ENCODE results near the gene CTSC.

DNA sequence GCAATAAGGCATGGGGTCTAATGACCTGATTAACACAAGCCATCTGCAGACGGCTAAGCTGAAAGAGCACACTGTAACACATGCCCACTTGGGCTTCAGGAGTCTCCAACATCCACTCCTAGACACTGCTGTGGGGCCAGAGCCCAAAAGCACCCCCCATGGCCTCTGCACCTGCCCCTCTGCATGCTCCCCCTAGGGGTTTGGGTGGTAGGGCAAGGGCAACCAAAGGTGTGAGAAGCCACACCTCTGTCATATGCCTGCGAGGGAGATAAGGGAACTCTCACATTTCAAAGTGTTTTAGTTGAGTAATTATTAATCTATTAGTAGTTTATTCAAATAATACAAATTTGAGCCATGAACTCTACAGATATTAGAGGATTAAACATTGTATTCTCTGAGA, 30.8 kb downstream of the CTSC start:
- TF ChIP-seq GABPB1 (CRISPR knock-in tag; IDR thresholded peaks at IDR 0.05) (no peak), RELA (CRISPR knock-in tag; IDR thresholded peaks at IDR 0.05; ENCODE audit: borderline replicate concordance) (no peak), SMAD3 (CRISPR knock-in tag; IDR thresholded peaks at IDR 0.05; ENCODE audit: borderline replicate concordance) (no peak), ZNF263 (CRISPR knock-in tag; IDR thresholded peaks at IDR 0.05; ENCODE audit: low read depth) (no peak), TP53 (CRISPR knock-in tag; IDR thresholded peaks at IDR 0.05) (no peak)
- TF ChIP-seq, protein P1, sequence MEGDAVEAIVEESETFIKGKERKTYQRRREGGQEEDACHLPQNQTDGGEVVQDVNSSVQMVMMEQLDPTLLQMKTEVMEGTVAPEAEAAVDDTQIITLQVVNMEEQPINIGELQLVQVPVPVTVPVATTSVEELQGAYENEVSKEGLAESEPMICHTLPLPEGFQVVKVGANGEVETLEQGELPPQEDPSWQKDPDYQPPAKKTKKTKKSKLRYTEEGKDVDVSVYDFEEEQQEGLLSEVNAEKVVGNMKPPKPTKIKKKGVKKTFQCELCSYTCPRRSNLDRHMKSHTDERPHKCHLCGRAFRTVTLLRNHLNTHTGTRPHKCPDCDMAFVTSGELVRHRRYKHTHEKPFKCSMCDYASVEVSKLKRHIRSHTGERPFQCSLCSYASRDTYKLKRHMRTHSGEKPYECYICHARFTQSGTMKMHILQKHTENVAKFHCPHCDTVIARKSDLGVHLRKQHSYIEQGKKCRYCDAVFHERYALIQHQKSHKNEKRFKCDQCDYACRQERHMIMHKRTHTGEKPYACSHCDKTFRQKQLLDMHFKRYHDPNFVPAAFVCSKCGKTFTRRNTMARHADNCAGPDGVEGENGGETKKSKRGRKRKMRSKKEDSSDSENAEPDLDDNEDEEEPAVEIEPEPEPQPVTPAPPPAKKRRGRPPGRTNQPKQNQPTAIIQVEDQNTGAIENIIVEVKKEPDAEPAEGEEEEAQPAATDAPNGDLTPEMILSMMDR (IDR thresholded peaks at IDR 0.05): no peak
- TF ChIP-seq, protein P2, sequence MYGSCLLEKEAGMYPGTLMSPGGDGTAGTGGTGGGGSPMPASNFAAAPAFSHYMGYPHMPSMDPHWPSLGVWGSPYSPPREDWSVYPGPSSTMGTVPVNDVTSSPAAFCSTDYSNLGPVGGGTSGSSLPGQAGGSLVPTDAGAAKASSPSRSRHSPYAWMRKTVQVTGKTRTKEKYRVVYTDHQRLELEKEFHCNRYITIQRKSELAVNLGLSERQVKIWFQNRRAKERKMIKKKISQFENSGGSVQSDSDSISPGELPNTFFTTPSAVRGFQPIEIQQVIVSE (CRISPR knock-in tag; IDR thresholded peaks at IDR 0.05; ENCODE audit: borderline replicate concordance): no peak
- TF ChIP-seq, protein P3, sequence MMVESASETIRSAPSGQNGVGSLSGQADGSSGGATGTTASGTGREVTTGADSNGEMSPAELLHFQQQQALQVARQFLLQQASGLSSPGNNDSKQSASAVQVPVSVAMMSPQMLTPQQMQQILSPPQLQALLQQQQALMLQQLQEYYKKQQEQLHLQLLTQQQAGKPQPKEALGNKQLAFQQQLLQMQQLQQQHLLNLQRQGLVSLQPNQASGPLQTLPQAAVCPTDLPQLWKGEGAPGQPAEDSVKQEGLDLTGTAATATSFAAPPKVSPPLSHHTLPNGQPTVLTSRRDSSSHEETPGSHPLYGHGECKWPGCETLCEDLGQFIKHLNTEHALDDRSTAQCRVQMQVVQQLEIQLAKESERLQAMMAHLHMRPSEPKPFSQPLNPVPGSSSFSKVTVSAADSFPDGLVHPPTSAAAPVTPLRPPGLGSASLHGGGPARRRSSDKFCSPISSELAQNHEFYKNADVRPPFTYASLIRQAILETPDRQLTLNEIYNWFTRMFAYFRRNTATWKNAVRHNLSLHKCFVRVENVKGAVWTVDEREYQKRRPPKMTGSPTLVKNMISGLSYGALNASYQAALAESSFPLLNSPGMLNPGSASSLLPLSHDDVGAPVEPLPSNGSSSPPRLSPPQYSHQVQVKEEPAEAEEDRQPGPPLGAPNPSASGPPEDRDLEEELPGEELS (CRISPR knock-in tag; IDR thresholded peaks at IDR 0.05): no peak
- TF ChIP-seq, protein P4, sequence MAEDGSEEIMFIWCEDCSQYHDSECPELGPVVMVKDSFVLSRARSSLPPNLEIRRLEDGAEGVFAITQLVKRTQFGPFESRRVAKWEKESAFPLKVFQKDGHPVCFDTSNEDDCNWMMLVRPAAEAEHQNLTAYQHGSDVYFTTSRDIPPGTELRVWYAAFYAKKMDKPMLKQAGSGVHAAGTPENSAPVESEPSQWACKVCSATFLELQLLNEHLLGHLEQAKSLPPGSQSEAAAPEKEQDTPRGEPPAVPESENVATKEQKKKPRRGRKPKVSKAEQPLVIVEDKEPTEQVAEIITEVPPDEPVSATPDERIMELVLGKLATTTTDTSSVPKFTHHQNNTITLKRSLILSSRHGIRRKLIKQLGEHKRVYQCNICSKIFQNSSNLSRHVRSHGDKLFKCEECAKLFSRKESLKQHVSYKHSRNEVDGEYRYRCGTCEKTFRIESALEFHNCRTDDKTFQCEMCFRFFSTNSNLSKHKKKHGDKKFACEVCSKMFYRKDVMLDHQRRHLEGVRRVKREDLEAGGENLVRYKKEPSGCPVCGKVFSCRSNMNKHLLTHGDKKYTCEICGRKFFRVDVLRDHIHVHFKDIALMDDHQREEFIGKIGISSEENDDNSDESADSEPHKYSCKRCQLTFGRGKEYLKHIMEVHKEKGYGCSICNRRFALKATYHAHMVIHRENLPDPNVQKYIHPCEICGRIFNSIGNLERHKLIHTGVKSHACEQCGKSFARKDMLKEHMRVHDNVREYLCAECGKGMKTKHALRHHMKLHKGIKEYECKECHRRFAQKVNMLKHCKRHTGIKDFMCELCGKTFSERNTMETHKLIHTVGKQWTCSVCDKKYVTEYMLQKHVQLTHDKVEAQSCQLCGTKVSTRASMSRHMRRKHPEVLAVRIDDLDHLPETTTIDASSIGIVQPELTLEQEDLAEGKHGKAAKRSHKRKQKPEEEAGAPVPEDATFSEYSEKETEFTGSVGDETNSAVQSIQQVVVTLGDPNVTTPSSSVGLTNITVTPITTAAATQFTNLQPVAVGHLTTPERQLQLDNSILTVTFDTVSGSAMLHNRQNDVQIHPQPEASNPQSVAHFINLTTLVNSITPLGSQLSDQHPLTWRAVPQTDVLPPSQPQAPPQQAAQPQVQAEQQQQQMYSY (CRISPR knock-in tag; IDR thresholded peaks at IDR 0.05): no peak
- TF ChIP-seq, protein P5, sequence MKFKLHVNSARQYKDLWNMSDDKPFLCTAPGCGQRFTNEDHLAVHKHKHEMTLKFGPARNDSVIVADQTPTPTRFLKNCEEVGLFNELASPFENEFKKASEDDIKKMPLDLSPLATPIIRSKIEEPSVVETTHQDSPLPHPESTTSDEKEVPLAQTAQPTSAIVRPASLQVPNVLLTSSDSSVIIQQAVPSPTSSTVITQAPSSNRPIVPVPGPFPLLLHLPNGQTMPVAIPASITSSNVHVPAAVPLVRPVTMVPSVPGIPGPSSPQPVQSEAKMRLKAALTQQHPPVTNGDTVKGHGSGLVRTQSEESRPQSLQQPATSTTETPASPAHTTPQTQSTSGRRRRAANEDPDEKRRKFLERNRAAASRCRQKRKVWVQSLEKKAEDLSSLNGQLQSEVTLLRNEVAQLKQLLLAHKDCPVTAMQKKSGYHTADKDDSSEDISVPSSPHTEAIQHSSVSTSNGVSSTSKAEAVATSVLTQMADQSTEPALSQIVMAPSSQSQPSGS (CRISPR knock-in tag; IDR thresholded peaks at IDR 0.05; ENCODE audit: borderline replicate concordance, low read depth): no peak
- TF ChIP-seq, protein P6, sequence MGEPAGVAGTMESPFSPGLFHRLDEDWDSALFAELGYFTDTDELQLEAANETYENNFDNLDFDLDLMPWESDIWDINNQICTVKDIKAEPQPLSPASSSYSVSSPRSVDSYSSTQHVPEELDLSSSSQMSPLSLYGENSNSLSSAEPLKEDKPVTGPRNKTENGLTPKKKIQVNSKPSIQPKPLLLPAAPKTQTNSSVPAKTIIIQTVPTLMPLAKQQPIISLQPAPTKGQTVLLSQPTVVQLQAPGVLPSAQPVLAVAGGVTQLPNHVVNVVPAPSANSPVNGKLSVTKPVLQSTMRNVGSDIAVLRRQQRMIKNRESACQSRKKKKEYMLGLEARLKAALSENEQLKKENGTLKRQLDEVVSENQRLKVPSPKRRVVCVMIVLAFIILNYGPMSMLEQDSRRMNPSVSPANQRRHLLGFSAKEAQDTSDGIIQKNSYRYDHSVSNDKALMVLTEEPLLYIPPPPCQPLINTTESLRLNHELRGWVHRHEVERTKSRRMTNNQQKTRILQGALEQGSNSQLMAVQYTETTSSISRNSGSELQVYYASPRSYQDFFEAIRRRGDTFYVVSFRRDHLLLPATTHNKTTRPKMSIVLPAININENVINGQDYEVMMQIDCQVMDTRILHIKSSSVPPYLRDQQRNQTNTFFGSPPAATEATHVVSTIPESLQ (CRISPR knock-in tag; IDR thresholded peaks at IDR 0.05): no peak
- TF ChIP-seq, protein P7, sequence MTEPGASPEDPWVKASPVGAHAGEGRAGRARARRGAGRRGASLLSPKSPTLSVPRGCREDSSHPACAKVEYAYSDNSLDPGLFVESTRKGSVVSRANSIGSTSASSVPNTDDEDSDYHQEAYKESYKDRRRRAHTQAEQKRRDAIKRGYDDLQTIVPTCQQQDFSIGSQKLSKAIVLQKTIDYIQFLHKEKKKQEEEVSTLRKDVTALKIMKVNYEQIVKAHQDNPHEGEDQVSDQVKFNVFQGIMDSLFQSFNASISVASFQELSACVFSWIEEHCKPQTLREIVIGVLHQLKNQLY (CRISPR knock-in tag; IDR thresholded peaks at IDR 0.05): no peak
